Endothelial cell of umbilical vein (primary cell): ENCODE measurements around the gene TLCD2. TPM values are rescaled to one million over a fixed set of nuclear protein-coding genes. Genes with fewer than 3 reads are reported as not detected.

ENCODE experiments used
- BruUV-seq: library from RNA; stranded (reverse); fragments of 400-500 nt; replicated peaks from 2 replicates; lab custom pipeline; 2021; lab: Mats Ljungman, UMichigan
- CTCF ChIA-PET: fragments of 300-600, 350-600 bp; sonication (Branson Sonifier 250); formaldehyde crosslinking; loops from one replicate; lab custom pipeline; 2021; ENCODE audit warnings: antibody characterized with exemption, inconsistent platforms; lab: Charles Lee
- POLR2A ChIA-PET: fragments of 300-600, 350-600 bp; sonication (Branson Sonifier 250); formaldehyde crosslinking; loops from one replicate; lab custom pipeline; 2021; ENCODE audit warnings: antibody characterized with exemption, inconsistent platforms; lab: Charles Lee
- DNase-seq: peaks from one replicate; pipeline ENCODE4 v3.0.0-alpha.2; 2011; ENCODE audit warnings: low read depth, low spot score
- FAIRE-seq: peaks from 2 replicates; lab custom pipeline; 2011; peaks lifted over from hg19 to GRCh38; lab: Jason Lieb, UNC
- H2AFZ ChIP-seq: 2 replicates; pipeline ENCODE4 v1.6.0; 2012; ENCODE audit warnings: low read depth, low read length, control low read depth, inconsistent platforms
- H3K27ac ChIP-seq: 2 replicates; pipeline ENCODE4 v1.5.1; 2011; ENCODE audit warnings: low read depth, mild to moderate bottlenecking, control low read depth, low read length, moderate library complexity; ENCODE audit not compliant: insufficient read depth
- H3K27me3 ChIP-seq, 2 experiments: 2 replicates each; pipeline versions ENCODE4 v1.6.0 to v1.6.1; 2011; ENCODE audit warnings: low read length in 2 of 2, mixed read lengths in 1 of 2; ENCODE audit not compliant: control insufficient read depth in 2 of 2, insufficient read depth in 2 of 2
- H3K36me3 ChIP-seq, 2 experiments: 2 replicates in 1 of 2; 3 replicates in 1 of 2; pipeline ENCODE4 v1.5.1; 2011; ENCODE audit warnings: low read length in 2 of 2, mild to moderate bottlenecking in 1 of 2, moderate library complexity in 1 of 2; ENCODE audit not compliant: control insufficient read depth in 2 of 2, insufficient read depth in 2 of 2; ENCODE audit errors: extremely low read depth in 1 of 2
- H3K4me1 ChIP-seq: 3 replicates; pipeline ENCODE4 v1.5.1; 2011; ENCODE audit warnings: mild to moderate bottlenecking, low read length; ENCODE audit not compliant: control insufficient read depth, insufficient read depth; ENCODE audit errors: extremely low read depth
- H3K4me2 ChIP-seq: 2 replicates; pipeline ENCODE4 v1.6.1; 2011; ENCODE audit warnings: low read length, control low read depth, mixed read lengths; ENCODE audit not compliant: insufficient read depth
- H3K4me3 ChIP-seq, 3 experiments: fragments of 200-600 bp in 1 of 3; sonication (generic), shearing (Covaris generic) in 1 of 3; replicated peaks in 1 of 3; 2 replicates each; pipeline ENCODE4 v1.5.1; 2011 to 2016; ENCODE audit warnings: control low read depth in 3 of 3, low read length in 3 of 3, mild to moderate bottlenecking in 2 of 3, inconsistent platforms in 1 of 3, low read depth in 1 of 3, moderate library complexity in 1 of 3; ENCODE audit not compliant: insufficient read depth in 1 of 3
- H3K79me2 ChIP-seq: 2 replicates; pipeline ENCODE4 v1.6.0; 2012; ENCODE audit warnings: low read length, inconsistent platforms; ENCODE audit not compliant: control insufficient read depth, insufficient read depth
- H3K9ac ChIP-seq: replicated peaks from 2 replicates; pipeline ENCODE3; 2011; ENCODE audit warnings: low read length, control low read depth; ENCODE audit not compliant: insufficient read depth; ENCODE audit errors: extremely low read depth
- H3K9me1 ChIP-seq: replicated peaks from 3 replicates; pipeline ENCODE4 v1.6.0; 2011; ENCODE audit warnings: mild to moderate bottlenecking, low read length; ENCODE audit not compliant: control insufficient read depth, insufficient read depth; ENCODE audit errors: extremely low read depth
- H3K9me3 ChIP-seq: replicated peaks from 2 replicates; pipeline ENCODE4 v1.5.1; 2012; ENCODE audit warnings: low read length, inconsistent platforms; ENCODE audit not compliant: control insufficient read depth, insufficient read depth
- H4K20me1 ChIP-seq: replicated peaks from 2 replicates; pipeline ENCODE3; 2011; ENCODE audit warnings: mild to moderate bottlenecking, low read length; ENCODE audit not compliant: control insufficient read depth, insufficient read depth; ENCODE audit errors: extremely low read depth
- EZH2 ChIP-seq: IDR thresholded peaks from 2 replicates; pipeline ENCODE4 v1.6.1; 2012; ENCODE audit warnings: borderline replicate concordance, low read depth, mild to moderate bottlenecking, moderate library complexity, low read length, inconsistent platforms; ENCODE audit not compliant: severe bottlenecking
- FOS ChIP-seq: IDR thresholded peaks from 2 replicates; pipeline ENCODE4 v1.6.1; 2011; ENCODE audit warnings: mild to moderate bottlenecking, low read length, moderate library complexity, borderline replicate concordance; ENCODE audit not compliant: insufficient read depth
- GATA2 ChIP-seq: IDR thresholded peaks from 2 replicates; pipeline ENCODE4 v1.7.0; 2011; ENCODE audit warnings: low read depth, mild to moderate bottlenecking, moderate library complexity, mixed read lengths, low read length; ENCODE audit not compliant: insufficient read length, insufficient read depth
- JUN ChIP-seq: IDR thresholded peaks from 2 replicates; pipeline ENCODE4 v1.6.1; 2011; ENCODE audit warnings: borderline replicate concordance, low read depth; ENCODE audit not compliant: insufficient read length, insufficient read depth
- MYC ChIP-seq: IDR thresholded peaks from one replicate; pipeline ENCODE4 v1.6.1; 2011; ENCODE audit warnings: mild to moderate bottlenecking, low read depth, low read length
- POLR2A ChIP-seq: IDR thresholded peaks from 2 replicates; pipeline ENCODE4 v1.6.1; 2012; ENCODE audit warnings: low read depth, mild to moderate bottlenecking, control low read depth, low read length
- POLR2AphosphoS5 ChIP-seq: IDR thresholded peaks from 2 replicates; pipeline ENCODE4 v1.6.1; 2012; ENCODE audit warnings: low read depth, mild to moderate bottlenecking, control low read depth, low read length, moderate library complexity; ENCODE audit not compliant: insufficient read depth
- dilution Hi-C: fragments of 300-500 bp; cut with MboI; formaldehyde crosslinking; loops from one replicate; pipeline ENCODE4 v1.15.0; 2019; ENCODE audit warnings: low sequenced_read_pairs; ENCODE audit not compliant: extremely low pct_ligation_motif_present
- intact Hi-C: fragments of 100-400 bp; cut with micrococcal nuclease; formaldehyde crosslinking; loops from one replicate; pipeline ENCODE4 v1.10.0; 2022
- polyA plus RNA-seq, 4 experiments: library from polyadenylated mRNA; depleted of rRNA in 3 of 4; stranded (reverse) in 3 of 4; unstranded in 1 of 4; fragments of >200 nt; gene quantifications; 2 replicates each; pipeline versions ENCODE4 v1.2.1 to v1.2.3, GENCODE V29; 2011 to 2012; ENCODE audit warnings: missing spikeins in 1 of 4
- total RNA-seq: library from RNA; stranded (reverse); gene quantifications from 2 replicates; pipeline ENCODE4 v1.2.3, GENCODE V29; 2021
- TF ChIP-seq, protein P1 (sequence below), 2 donors: IDR thresholded peaks; 1 replicate in 1 of 2; 2 replicates in 1 of 2; pipeline ENCODE4 v1.5.1; 2011; ENCODE audit warnings: low read length in 2 of 2, mild to moderate bottlenecking in 2 of 2, moderate library complexity in 2 of 2, control low read depth in 1 of 2, inconsistent platforms in 1 of 2, low read depth in 1 of 2; ENCODE audit not compliant: insufficient read depth in 1 of 2; ENCODE audit errors: extremely low read depth in 1 of 2
- TF ChIP-seq, protein P2 (sequence below): IDR thresholded peaks from 2 replicates; pipeline ENCODE4 v1.6.1; 2011; ENCODE audit not compliant: insufficient read depth, insufficient read length

Gene TLCD2
- total and polyA plus RNA-seq, 2 donors (not counting 3 experiments of a cell fraction or from before 2014, with no cell fraction given), result 0.72 to 2.1 TPM

DNA sequence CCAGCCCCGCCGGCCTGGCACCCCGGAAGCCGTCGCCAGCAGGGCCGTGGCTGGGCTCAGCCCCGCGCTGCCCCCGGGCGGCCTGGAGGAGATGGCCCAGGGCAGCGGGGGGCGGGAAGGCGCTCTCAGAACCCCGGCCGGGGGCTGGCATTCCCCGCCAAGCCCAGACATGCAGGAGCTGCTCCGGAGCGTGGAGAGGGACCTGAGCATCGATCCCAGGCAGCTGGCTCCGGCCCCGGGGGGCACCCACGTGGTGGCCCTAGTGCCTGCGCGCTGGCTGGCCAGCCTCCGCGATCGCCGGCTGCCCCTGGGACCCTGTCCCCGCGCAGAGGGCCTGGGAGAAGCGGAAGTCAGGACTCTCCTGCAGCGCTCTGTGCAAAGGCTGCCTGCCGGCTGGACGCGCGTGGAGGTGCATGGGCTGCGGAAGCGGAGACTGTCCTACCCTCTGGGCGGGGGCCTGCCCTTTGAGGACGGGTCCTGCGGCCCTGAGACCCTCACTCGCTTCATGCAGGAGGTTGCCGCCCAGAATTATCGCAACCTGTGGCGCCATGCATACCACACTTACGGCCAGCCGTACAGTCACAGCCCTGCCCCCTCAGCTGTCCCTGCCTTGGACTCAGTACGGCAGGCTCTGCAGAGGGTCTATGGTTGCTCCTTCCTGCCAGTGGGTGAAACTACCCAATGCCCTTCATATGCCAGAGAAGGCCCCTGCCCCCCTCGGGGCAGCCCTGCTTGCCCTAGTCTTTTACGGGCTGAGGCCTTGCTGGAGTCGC, 14.9 kb upstream of the TLCD2 start:
- intact Hi-C loops, result loop anchor here (2.0 kb wide), 1 partner anchor 104 kb away; the partner anchor contains the start of gene SMYD4
- ChIA-PET POLR2A (no interaction called here), CTCF (interaction anchor here (1.0 to 12.8 kb wide), 4 partner anchors 48 to 141 kb away, joined by 3 to 262 read pairs (median 6); no protein-coding TSS in a partner anchor)
- Histone ChIP-seq H3K27me3 (no peaks in the 10 kb centered on the region), H3K9me1 (no peaks in the 10 kb centered on the region), H3K4me3 (peak overlapping the region; percentile 14 to 55 (median 16)), H3K79me2 (peaks cover 2% of the 10 kb centered on the region), H4K20me1 (no peaks in the 10 kb centered on the region), H3K4me2 (peak overlapping the region; percentile 54), H3K36me3 (no peaks in the 10 kb centered on the region), H3K9me3 (no peaks in the 10 kb centered on the region), H3K4me1 (peaks cover 7% of the 10 kb centered on the region), H2AFZ (peak overlapping the region; percentile 27), H3K9ac (peak overlapping the region; percentile 41), H3K27ac (peak overlapping the region; percentile 13)
- FAIRE-seq, result no peak
- TF ChIP-seq EZH2 (no peak), POLR2AphosphoS5 (no peak), JUN (no peak), MYC (no peak), POLR2A (no peak), GATA2 (no peak), FOS (no peak)
- TF ChIP-seq, protein P1, sequence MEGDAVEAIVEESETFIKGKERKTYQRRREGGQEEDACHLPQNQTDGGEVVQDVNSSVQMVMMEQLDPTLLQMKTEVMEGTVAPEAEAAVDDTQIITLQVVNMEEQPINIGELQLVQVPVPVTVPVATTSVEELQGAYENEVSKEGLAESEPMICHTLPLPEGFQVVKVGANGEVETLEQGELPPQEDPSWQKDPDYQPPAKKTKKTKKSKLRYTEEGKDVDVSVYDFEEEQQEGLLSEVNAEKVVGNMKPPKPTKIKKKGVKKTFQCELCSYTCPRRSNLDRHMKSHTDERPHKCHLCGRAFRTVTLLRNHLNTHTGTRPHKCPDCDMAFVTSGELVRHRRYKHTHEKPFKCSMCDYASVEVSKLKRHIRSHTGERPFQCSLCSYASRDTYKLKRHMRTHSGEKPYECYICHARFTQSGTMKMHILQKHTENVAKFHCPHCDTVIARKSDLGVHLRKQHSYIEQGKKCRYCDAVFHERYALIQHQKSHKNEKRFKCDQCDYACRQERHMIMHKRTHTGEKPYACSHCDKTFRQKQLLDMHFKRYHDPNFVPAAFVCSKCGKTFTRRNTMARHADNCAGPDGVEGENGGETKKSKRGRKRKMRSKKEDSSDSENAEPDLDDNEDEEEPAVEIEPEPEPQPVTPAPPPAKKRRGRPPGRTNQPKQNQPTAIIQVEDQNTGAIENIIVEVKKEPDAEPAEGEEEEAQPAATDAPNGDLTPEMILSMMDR (IDR thresholded peaks at IDR 0.05; ENCODE audit: extremely low read depth in 1 of 2, insufficient read depth in 1 of 2, low read depth in 1 of 2, low read length in 2 of 2), result no peak
- TF ChIP-seq, protein P2, sequence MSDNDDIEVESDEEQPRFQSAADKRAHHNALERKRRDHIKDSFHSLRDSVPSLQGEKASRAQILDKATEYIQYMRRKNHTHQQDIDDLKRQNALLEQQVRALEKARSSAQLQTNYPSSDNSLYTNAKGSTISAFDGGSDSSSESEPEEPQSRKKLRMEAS, result no peak
- BruUV-seq, result TSS peak; percentile 23
- DNase-seq, result no peak
- dilution Hi-C loops, result no loop called here
